Fibroblast of the aortic adventitia (primary cell): ENCODE data around the gene UBE2O. TPM values are rescaled to one million over a fixed set of nuclear protein-coding genes. Genes with fewer than 3 reads are reported as not detected.

Experiments
- DNase-seq: peaks from one replicate; pipeline ENCODE4 v3.0.0-alpha.2; 2010; ENCODE audit warnings: low read depth
- H3K4me3 ChIP-seq: 2 replicates; pipeline ENCODE4 v1.5.1; 2011; ENCODE audit warnings: low read depth, mild to moderate bottlenecking, control low read depth, low read length, moderate library complexity
- total RNA-seq: library from RNA; depleted of rRNA; stranded (reverse); fragments of >200 nt; gene quantifications from 2 replicates; pipeline ENCODE4 v1.2.3, GENCODE V29; 2012; ENCODE audit warnings: low replicate concordance
- TF ChIP-seq, protein P1 (sequence below): IDR thresholded peaks from 2 replicates; pipeline ENCODE4 v1.5.1; 2011; ENCODE audit warnings: mild to moderate bottlenecking, low read length, control low read depth, inconsistent platforms; ENCODE audit not compliant: insufficient read depth

UBE2O gene
- total RNA-seq, 1 donor: 16.3 TPM

DNA sequence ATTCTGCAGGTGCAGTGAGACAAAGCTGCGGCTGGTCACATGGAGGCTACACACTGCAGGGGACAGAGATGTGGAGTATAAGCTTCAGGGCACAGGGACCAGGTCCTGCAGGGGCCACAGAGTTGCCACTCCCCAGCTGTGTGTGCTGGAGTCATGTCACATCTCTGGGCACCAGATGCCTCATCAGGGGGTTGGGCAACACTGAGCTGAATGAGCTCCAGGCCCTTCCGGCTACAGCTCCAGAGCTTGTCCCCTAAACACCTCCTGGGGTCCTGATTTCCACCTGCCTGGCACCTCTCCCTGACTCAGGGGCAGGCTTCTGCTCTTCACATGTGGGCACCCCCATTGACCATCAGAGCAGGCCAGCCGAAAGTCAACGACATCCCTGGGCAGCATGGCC lies 36.1 kb downstream of the UBE2O start:
- TF ChIP-seq, protein P1, sequence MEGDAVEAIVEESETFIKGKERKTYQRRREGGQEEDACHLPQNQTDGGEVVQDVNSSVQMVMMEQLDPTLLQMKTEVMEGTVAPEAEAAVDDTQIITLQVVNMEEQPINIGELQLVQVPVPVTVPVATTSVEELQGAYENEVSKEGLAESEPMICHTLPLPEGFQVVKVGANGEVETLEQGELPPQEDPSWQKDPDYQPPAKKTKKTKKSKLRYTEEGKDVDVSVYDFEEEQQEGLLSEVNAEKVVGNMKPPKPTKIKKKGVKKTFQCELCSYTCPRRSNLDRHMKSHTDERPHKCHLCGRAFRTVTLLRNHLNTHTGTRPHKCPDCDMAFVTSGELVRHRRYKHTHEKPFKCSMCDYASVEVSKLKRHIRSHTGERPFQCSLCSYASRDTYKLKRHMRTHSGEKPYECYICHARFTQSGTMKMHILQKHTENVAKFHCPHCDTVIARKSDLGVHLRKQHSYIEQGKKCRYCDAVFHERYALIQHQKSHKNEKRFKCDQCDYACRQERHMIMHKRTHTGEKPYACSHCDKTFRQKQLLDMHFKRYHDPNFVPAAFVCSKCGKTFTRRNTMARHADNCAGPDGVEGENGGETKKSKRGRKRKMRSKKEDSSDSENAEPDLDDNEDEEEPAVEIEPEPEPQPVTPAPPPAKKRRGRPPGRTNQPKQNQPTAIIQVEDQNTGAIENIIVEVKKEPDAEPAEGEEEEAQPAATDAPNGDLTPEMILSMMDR: no peak
- DNase-seq: no peak
- H3K4me3 ChIP-seq: no peak overlapping the region

DNA sequence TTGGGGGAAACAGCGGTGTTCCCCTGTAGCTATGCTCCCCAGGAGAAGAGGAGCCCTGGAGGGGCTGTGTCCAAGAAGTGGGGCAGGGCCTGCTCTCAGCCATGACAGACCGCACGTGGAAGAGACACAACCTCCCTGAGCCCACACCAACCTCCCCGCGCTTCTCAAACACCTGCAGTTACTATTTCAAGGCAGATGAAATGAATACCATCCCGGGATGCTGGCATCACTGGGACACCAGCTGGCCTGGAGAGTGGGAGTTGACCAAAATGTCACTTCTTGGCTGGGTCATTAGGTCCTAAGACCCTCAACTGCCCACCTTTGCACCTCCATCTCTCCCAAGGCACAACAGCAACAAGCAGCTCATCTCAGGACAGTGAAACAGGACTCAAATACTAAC lies 36.5 kb downstream of the UBE2O start:
- TF ChIP-seq, protein P1: no peak
- no peak overlapping the region for H3K4me3 ChIP-seq
- DNase-seq: no peak

DNA sequence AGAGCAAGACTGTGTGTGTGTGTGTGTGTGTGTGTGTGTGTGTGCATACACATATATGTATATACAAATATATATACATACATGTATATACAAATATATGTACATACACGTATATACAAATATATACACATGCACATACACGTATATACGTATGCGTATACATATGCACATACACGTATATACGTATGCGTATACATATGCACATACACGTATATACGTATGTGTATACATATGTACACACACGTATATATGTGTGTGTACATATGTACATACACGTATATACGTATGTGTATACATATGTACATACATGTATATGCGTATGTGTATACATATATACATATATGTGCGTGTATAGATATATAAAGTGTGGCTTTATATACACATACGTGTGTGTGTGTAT lies 37.2 kb downstream of the UBE2O start:
- no peak for DNase-seq
- H3K4me3 ChIP-seq: no peak overlapping the region
- TF ChIP-seq, protein P1: no peak

DNA sequence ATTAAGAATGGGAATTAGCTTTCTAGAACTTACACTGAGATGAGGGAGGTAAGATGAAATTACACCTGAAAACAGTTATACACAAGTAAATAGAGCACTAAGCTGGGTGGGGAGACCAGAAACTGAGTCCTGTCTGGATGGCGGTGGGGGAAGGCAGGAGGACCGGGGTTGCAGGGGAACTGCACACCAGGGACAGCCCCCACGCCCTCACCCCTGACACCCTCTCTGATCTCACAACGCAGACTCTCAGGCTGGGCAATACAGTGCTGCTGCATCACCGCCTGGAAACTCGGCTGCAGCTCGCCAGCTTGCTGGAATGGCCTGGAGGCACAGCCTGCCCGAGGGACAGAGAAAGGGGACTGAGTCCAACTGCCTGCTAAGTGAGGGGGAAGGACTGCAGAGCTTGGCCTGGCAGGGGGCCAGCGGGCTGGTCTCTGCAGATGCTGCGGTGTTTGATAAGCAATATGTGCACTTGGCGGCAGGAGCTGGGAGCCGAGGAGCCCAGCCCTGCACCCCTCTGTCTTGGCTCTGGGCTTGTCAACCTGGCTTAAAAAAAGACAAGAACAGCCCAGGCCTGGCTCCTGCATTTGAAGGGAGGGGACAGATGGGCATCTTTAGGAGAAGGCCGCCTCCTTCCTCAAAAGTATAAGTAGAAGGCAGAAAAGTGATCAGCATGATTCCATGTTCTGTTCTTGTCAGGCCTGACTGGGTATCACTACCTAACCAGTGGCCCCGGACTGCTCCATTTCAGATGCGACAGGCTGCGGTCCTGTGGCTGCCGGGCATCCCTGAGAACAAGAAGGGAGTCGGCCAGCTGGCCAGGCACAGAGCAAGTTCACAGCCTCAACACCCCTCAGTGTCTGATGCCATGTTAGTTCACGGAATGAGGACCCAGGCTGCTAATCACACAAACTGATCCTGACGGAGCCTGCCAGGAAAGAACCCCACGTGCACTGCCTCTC lies 38.3 kb downstream of the UBE2O start:
- H3K4me3 ChIP-seq: no peak overlapping the region
- TF ChIP-seq, protein P1: no peak
- peak; percentile 85 for DNase-seq

DNA sequence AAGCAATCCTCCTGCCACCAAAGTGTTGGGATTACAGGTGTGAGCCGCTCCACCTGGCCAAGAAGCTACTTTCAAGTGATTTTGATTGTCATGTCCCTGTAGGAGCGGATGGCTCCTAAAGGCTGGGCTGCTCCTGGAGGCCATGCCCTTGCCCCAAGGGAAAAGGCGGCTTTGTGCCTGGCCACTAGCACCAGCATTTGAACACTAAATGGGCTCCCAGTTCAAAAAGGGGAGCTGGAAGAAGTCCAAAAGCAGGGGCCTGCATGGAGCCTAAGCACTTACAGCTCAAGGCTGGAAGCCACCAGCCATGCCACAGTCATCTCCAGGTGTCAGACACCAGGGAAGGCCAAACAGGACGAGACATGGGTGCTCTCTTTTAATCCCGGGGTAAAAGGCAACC lies 41.7 kb downstream of the UBE2O start:
- DNase-seq: no peak
- H3K4me3 ChIP-seq: no peak overlapping the region
- TF ChIP-seq, protein P1: no peak

DNA sequence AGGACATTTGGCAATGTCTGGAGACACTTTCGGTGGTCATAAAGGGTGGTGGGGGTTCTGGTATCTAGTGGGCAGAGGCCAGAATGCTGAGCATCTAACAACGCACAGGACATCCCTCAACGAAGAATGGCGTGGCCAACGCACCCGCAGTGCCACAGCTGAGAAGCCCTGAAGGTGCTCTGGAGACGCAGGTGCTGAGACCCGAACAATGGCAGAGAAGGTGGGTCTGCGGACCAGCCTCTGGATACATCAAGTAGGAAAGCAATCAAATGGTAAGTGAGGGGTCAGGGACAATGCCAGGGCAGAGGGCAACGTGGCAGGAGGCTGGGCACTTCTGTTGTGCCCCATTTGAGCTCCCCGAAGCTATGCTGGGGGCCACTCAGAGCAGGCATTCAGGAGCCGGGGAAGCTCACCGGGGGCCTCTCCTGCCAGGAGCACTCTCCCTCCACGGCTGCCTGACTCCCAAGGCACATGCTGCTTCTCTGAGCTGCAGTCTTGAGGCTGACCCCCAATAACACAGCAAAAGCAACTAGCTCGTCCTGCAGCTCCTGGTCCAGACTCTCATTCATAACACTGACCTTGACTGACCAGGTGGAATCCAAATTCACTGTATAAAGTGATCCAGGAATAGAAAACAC lies 42.5 kb downstream of the UBE2O start:
- DNase-seq: no peak
- no peak overlapping the region for H3K4me3 ChIP-seq
- TF ChIP-seq, protein P1: no peak
